DMS 273 (cell line): Measurements from ENCODE around the gene L3MBTL4.

Source experiments
- DNase-seq: peaks from one replicate; lab custom pipeline; 2025; ENCODE audit not compliant: unreplicated experiment; lab: John Stamatoyannopoulos, UW

Gene L3MBTL4

GRCh38 chr18:6001867-6002266, 412.8 kb downstream of the L3MBTL4 start:
- DNase-seq, result no peak

GRCh38 chr18:5998907-5999306, 415.8 kb downstream of the L3MBTL4 start:
- DNase-seq, result no peak

- DNase-seq, result no peak
Observed at GRCh38 chr18:5998166-5998881, 416.4 kb downstream of the L3MBTL4 start.

- no peak for DNase-seq
Observed at GRCh38 chr18:5997361-5997760, 417.4 kb downstream of the L3MBTL4 start.

GRCh38 chr18:5995626-5996025, 419.1 kb downstream of the L3MBTL4 start:
- no peak for DNase-seq

GRCh38 chr18:5993938-5994337, 420.8 kb downstream of the L3MBTL4 start:
- DNase-seq, result no peak

GRCh38 chr18:5992381-5992780, 422.3 kb downstream of the L3MBTL4 start:
- DNase-seq, result no peak

GRCh38 chr18:5987249-5987648, 427.5 kb downstream of the L3MBTL4 start:
- DNase-seq, result no peak

GRCh38 chr18:5986257-5986931, 428.3 kb downstream of the L3MBTL4 start:
- no peak for DNase-seq

- DNase-seq, result no peak
Observed at GRCh38 chr18:5984245-5984644, 430.5 kb downstream of the L3MBTL4 start.

- no peak for DNase-seq
Observed at GRCh38 chr18:5983488-5983887, 431.2 kb downstream of the L3MBTL4 start.

- no peak for DNase-seq
Observed at GRCh38 chr18:5982332-5982731, 432.4 kb downstream of the L3MBTL4 start.

- DNase-seq, result no peak
Observed at GRCh38 chr18:5980721-5981120, 434.0 kb downstream of the L3MBTL4 start.

GRCh38 chr18:5979971-5980457, 434.7 kb downstream of the L3MBTL4 start:
- DNase-seq, result no peak

- no peak for DNase-seq
Observed at GRCh38 chr18:5979176-5979888, 435.4 kb downstream of the L3MBTL4 start.

GRCh38 chr18:5977022-5977421, 437.7 kb downstream of the L3MBTL4 start:
- DNase-seq, result no peak

GRCh38 chr18:5975111-5976002, 439.4 kb downstream of the L3MBTL4 start:
- no peak for DNase-seq

GRCh38 chr18:5974696-5975095, 440.0 kb downstream of the L3MBTL4 start:
- DNase-seq, result no peak

GRCh38 chr18:5973099-5973498, 441.6 kb downstream of the L3MBTL4 start:
- no peak for DNase-seq

- no peak for DNase-seq
Observed at GRCh38 chr18:5972298-5972697, 442.4 kb downstream of the L3MBTL4 start.

- no peak for DNase-seq
Observed at GRCh38 chr18:5969989-5970403, 444.7 kb downstream of the L3MBTL4 start.
